T1000 (cell line): ENCODE data around the gene XRCC4.
"Not testable (repeated sequence)": the region's sequence is repeated elsewhere in the genome, so short reads cannot be mapped to it uniquely, and the experiment has no call there.

ENCODE experiments used
- DNase-seq: peaks from one replicate; lab custom pipeline; 2025; ENCODE audit warnings: mixed read lengths; lab: John Stamatoyannopoulos, UW

XRCC4 gene

GRCh38 chr5:83118471-83118870 lies 41.1 kb downstream of the XRCC4 start:
- no peak for DNase-seq

GRCh38 chr5:83118976-83119375 lies 41.6 kb downstream of the XRCC4 start:
- DNase-seq: no peak

- no peak for DNase-seq
Observed at GRCh38 chr5:83124593-83124992, 47.2 kb downstream of the XRCC4 start.

- no peak for DNase-seq
Observed at GRCh38 chr5:83125560-83125959, 48.2 kb downstream of the XRCC4 start.

- no peak for DNase-seq
Observed at GRCh38 chr5:83126501-83126900, 49.2 kb downstream of the XRCC4 start.

- DNase-seq: no peak
Observed at GRCh38 chr5:83133797-83134196, 56.5 kb downstream of the XRCC4 start.

GRCh38 chr5:83142526-83142925 lies 65.2 kb downstream of the XRCC4 start:
- no peak for DNase-seq

- no peak for DNase-seq
Observed at GRCh38 chr5:83145241-83145640, 67.9 kb downstream of the XRCC4 start.

GRCh38 chr5:83145882-83146331 lies 68.6 kb downstream of the XRCC4 start:
- DNase-seq: no peak

GRCh38 chr5:83146441-83146840 lies 69.1 kb downstream of the XRCC4 start:
- no peak for DNase-seq

GRCh38 chr5:83147593-83147992 lies 70.2 kb downstream of the XRCC4 start:
- no peak for DNase-seq

GRCh38 chr5:83148370-83148769 lies 71.0 kb downstream of the XRCC4 start:
- DNase-seq: no peak

GRCh38 chr5:83149671-83150070 lies 72.3 kb downstream of the XRCC4 start:
- DNase-seq: no peak

GRCh38 chr5:83151821-83152220 lies 74.5 kb downstream of the XRCC4 start:
- no peak for DNase-seq

- DNase-seq: not testable (repeated sequence)
Observed at GRCh38 chr5:83152996-83153395, 75.6 kb downstream of the XRCC4 start.

GRCh38 chr5:83156001-83156400 lies 78.7 kb downstream of the XRCC4 start:
- DNase-seq: no peak

- no peak for DNase-seq
Observed at GRCh38 chr5:83157163-83157562, 79.8 kb downstream of the XRCC4 start.

GRCh38 chr5:83162601-83163000 lies 85.3 kb downstream of the XRCC4 start:
- DNase-seq: no peak

GRCh38 chr5:83167538-83167937 lies 90.2 kb downstream of the XRCC4 start:
- DNase-seq: no peak

GRCh38 chr5:83169571-83170337 lies 92.4 kb downstream of the XRCC4 start:
- DNase-seq: no peak

- DNase-seq: no peak
Observed at GRCh38 chr5:83172011-83172410, 94.7 kb downstream of the XRCC4 start.

- DNase-seq: no peak
Observed at GRCh38 chr5:83172655-83173054, 95.3 kb downstream of the XRCC4 start.

- no peak for DNase-seq
Observed at GRCh38 chr5:83173826-83174225, 96.5 kb downstream of the XRCC4 start.

GRCh38 chr5:83177803-83178202 lies 100.5 kb downstream of the XRCC4 start:
- no peak for DNase-seq
